HCT116 (cell line): ENCODE results near the gene TKTL1.

Experiments used
- CEBPB ChIP-seq: IDR thresholded peaks from 2 replicates; pipeline ENCODE4 v1.6.1; 2012; ENCODE audit warnings: low read depth
- CTCF ChIP-seq, 3 experiments: fragments of 200-600 bp in 1 of 3; sonication (generic) in 1 of 3; IDR thresholded peaks in 2 of 3; conservative IDR thresholded peaks in 1 of 3; 2 replicates each; pipeline ENCODE4 v1.5.1; 2012 to 2017; ENCODE audit warnings: low read depth in 2 of 3, low read length in 2 of 3, antibody characterized with exemption in 1 of 3, borderline replicate concordance in 1 of 3, control low read depth in 1 of 3, mild to moderate bottlenecking in 1 of 3, mixed read lengths in 1 of 3, mixed run types in 1 of 3, moderate library complexity in 1 of 3; ENCODE audit not compliant: insufficient read depth in 1 of 3
- EZH2 ChIP-seq: fragments of 200-600 bp; sonication (generic); IDR thresholded peaks from 2 replicates; pipeline ENCODE4 v1.6.1; 2017; ENCODE audit warnings: antibody characterized with exemption, mixed run types
- JUND ChIP-seq: IDR thresholded peaks from 2 replicates; pipeline ENCODE4 v1.6.1; 2012
- MAX ChIP-seq: IDR thresholded peaks from 2 replicates; pipeline ENCODE4 v1.6.1; 2012
- POLR2A ChIP-seq: IDR thresholded peaks from 2 replicates; pipeline ENCODE4 v1.7.0; 2011; ENCODE audit warnings: borderline replicate concordance; ENCODE audit not compliant: insufficient read depth, insufficient read length; ENCODE audit errors: extremely low read depth
- POLR2AphosphoS5 ChIP-seq: IDR thresholded peaks from 2 replicates; pipeline ENCODE4 v1.6.1; 2011; ENCODE audit warnings: mild to moderate bottlenecking, low read depth, low read length, moderate library complexity
- SP1 ChIP-seq: IDR thresholded peaks from 2 replicates; pipeline ENCODE4 v1.6.1; 2012; ENCODE audit warnings: low read depth
- YY1 ChIP-seq: IDR thresholded peaks from 2 replicates; pipeline ENCODE4 v1.6.1; 2011; ENCODE audit warnings: low read length, low read depth, moderate library complexity, mild to moderate bottlenecking; ENCODE audit not compliant: insufficient replicate concordance; ENCODE audit errors: extremely low read depth
- ZFX ChIP-seq: fragments of 450-650 bp; IDR thresholded peaks from 2 replicates; pipeline ENCODE4 v1.6.1; 2017
- ZNF274 ChIP-seq: fragments of 200-500 bp; sonication (Bioruptor generic); IDR thresholded peaks from 2 replicates; pipeline ENCODE4 v1.6.1; 2014; ENCODE audit warnings: mild to moderate bottlenecking, low read depth, low read length, inconsistent platforms
- TF ChIP-seq, protein P1 (sequence below): IDR thresholded peaks from 2 replicates; pipeline ENCODE4 v1.6.1; 2012

DNA sequence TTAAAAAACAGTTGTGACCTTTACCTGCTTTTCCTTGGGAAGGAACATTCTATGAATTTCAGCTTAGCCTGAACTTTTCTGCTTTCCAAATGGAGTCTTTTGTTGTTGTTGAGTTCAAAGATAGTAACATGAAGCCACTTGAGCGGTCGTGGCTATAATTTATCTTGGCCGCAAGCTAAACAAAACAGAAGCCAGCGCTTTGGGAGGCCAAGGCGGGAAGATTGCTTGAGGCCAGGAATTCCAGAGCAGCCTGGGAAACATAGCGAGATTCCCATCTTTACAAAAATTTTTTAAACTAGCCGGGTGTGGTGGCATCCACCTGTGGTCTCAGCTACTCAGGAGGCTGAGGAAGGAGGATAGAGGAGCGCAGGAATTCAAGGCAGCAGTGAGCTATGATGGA, 29.9 kb downstream of the TKTL1 start:
- no peak for TF ChIP-seq POLR2AphosphoS5
- TF ChIP-seq JUND: no peak
- no peak for TF ChIP-seq MAX
- TF ChIP-seq ZNF274: no peak
- TF ChIP-seq YY1: no peak
- TF ChIP-seq CTCF (IDR thresholded peaks at IDR 0.05 in 2 of 3, conservative IDR thresholded peaks at IDR 0.05 in 1 of 3; ENCODE audit: borderline replicate concordance in 1 of 3, insufficient read depth in 1 of 3, low read depth in 2 of 3, low read length in 2 of 3): no peak
- no peak for TF ChIP-seq ZFX
- TF ChIP-seq POLR2A: no peak
- no peak for TF ChIP-seq CEBPB
- TF ChIP-seq EZH2: no peak
- TF ChIP-seq SP1: no peak
- TF ChIP-seq, protein P1, sequence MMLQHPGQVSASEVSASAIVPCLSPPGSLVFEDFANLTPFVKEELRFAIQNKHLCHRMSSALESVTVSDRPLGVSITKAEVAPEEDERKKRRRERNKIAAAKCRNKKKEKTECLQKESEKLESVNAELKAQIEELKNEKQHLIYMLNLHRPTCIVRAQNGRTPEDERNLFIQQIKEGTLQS: no peak
